IMR-90 (cell line): ENCODE results near the gene CYSTM1.

Experiments
- CTCF ChIP-seq: conservative IDR thresholded peaks from 2 replicates; pipeline ENCODE4 v1.5.1; 2012; ENCODE audit warnings: mild to moderate bottlenecking, low read depth, low read length, improper control_type of control experiment
- POLR2A ChIP-seq: IDR thresholded peaks from 2 replicates; pipeline ENCODE4 v1.6.1; 2012; ENCODE audit warnings: mild to moderate bottlenecking, low read depth, low read length

- TF ChIP-seq CTCF (no peak), POLR2A (no peak)
These were observed 76.6 kb downstream of the CYSTM1 start for GRCh38 chr5:140251527-140251973.
